Astrocyte (in vitro differentiated cells and primary cell): ENCODE data around the gene ZNF385C. TPM values are rescaled to one million over a fixed set of nuclear protein-coding genes. Genes with fewer than 3 reads are reported as not detected.

Experiments used
- DNase-seq: peaks from one replicate; pipeline ENCODE4 v3.0.0-alpha.2; 2010; ENCODE audit warnings: low read depth
- FAIRE-seq: peaks from 2 replicates; lab custom pipeline; 2011; peaks lifted over from hg19 to GRCh38; lab: Jason Lieb, UNC
- H2AFZ ChIP-seq: 2 replicates; pipeline ENCODE4 v1.6.0; 2012; ENCODE audit warnings: low read depth, low read length, inconsistent platforms
- H3K27ac ChIP-seq: 2 replicates; pipeline ENCODE4 v1.5.1; 2011; ENCODE audit warnings: low read depth, low read length, inconsistent platforms
- H3K27me3 ChIP-seq: 2 replicates; pipeline ENCODE4 v1.6.0; 2011; ENCODE audit warnings: low read length, inconsistent platforms; ENCODE audit not compliant: insufficient read depth
- H3K36me3 ChIP-seq: 2 replicates; pipeline ENCODE4 v1.5.1; 2011; ENCODE audit warnings: low read length, inconsistent platforms; ENCODE audit not compliant: insufficient read depth
- H3K4me1 ChIP-seq: 2 replicates; pipeline ENCODE4 v1.5.1; 2011; ENCODE audit warnings: low read length, inconsistent platforms; ENCODE audit not compliant: insufficient read depth
- H3K4me2 ChIP-seq: 2 replicates; pipeline ENCODE4 v1.6.0; 2012; ENCODE audit warnings: low read length, inconsistent platforms
- H3K4me3 ChIP-seq: 2 replicates; pipeline ENCODE4 v1.5.1; 2011; ENCODE audit warnings: low read depth, mild to moderate bottlenecking, low read length, inconsistent platforms; ENCODE audit not compliant: insufficient read depth
- H3K79me2 ChIP-seq: 2 replicates; pipeline ENCODE4 v1.6.0; 2012; ENCODE audit warnings: mild to moderate bottlenecking, low read length, inconsistent platforms; ENCODE audit not compliant: insufficient read depth
- H3K9ac ChIP-seq: 2 replicates; pipeline ENCODE4 v1.6.0; 2012; ENCODE audit warnings: mild to moderate bottlenecking, low read length, inconsistent platforms
- H3K9me3 ChIP-seq: 2 replicates; pipeline ENCODE4 v1.5.1; 2012; ENCODE audit warnings: low read depth, mild to moderate bottlenecking, low read length, inconsistent platforms; ENCODE audit not compliant: insufficient read depth
- H4K20me1 ChIP-seq: 2 replicates; pipeline ENCODE4 v1.6.0; 2012; ENCODE audit warnings: low read length, inconsistent platforms; ENCODE audit not compliant: insufficient read depth
- H3K27ac Mint-ChIP-seq: one replicate; pipeline ENCODE4 v1.8.0; 2021; ENCODE audit warnings: mild to moderate bottlenecking, mixed read lengths; ENCODE audit not compliant: unreplicated experiment
- H3K27me3 Mint-ChIP-seq: one replicate; pipeline ENCODE4 v1.8.0; 2021; ENCODE audit warnings: low read depth, mixed read lengths; ENCODE audit not compliant: unreplicated experiment
- H3K36me3 Mint-ChIP-seq: one replicate; pipeline ENCODE4 v1.8.0; 2021; ENCODE audit warnings: low read depth, mixed read lengths; ENCODE audit not compliant: unreplicated experiment
- H3K4me1 Mint-ChIP-seq: one replicate; pipeline ENCODE4 v1.8.0; 2021; ENCODE audit warnings: low read depth, mixed read lengths; ENCODE audit not compliant: unreplicated experiment
- H3K4me3 Mint-ChIP-seq: one replicate; pipeline ENCODE4 v1.8.0; 2021; ENCODE audit warnings: mild to moderate bottlenecking, moderate library complexity, mixed read lengths; ENCODE audit not compliant: unreplicated experiment
- H3K9me3 Mint-ChIP-seq: one replicate; pipeline ENCODE4 v1.8.0; 2021; ENCODE audit warnings: mild to moderate bottlenecking, mixed read lengths; ENCODE audit not compliant: unreplicated experiment
- EZH2 ChIP-seq: IDR thresholded peaks from 2 replicates; pipeline ENCODE4 v1.6.1; 2012; ENCODE audit warnings: mild to moderate bottlenecking, low read length, inconsistent platforms; ENCODE audit not compliant: insufficient read depth
- total RNA-seq: library from RNA; stranded (reverse); gene quantifications from 2 replicates; pipeline ENCODE4 v1.2.1, GENCODE V29; 2021
- TF ChIP-seq, protein P1 (sequence below): IDR thresholded peaks from 2 replicates; pipeline ENCODE4 v1.5.1; 2011; ENCODE audit warnings: low read depth, mild to moderate bottlenecking, inconsistent platforms, low read length, moderate library complexity; ENCODE audit not compliant: insufficient read depth

The ZNF385C gene
- total RNA-seq, 1 donor from 2014 or later = 0.39 TPM

DNA sequence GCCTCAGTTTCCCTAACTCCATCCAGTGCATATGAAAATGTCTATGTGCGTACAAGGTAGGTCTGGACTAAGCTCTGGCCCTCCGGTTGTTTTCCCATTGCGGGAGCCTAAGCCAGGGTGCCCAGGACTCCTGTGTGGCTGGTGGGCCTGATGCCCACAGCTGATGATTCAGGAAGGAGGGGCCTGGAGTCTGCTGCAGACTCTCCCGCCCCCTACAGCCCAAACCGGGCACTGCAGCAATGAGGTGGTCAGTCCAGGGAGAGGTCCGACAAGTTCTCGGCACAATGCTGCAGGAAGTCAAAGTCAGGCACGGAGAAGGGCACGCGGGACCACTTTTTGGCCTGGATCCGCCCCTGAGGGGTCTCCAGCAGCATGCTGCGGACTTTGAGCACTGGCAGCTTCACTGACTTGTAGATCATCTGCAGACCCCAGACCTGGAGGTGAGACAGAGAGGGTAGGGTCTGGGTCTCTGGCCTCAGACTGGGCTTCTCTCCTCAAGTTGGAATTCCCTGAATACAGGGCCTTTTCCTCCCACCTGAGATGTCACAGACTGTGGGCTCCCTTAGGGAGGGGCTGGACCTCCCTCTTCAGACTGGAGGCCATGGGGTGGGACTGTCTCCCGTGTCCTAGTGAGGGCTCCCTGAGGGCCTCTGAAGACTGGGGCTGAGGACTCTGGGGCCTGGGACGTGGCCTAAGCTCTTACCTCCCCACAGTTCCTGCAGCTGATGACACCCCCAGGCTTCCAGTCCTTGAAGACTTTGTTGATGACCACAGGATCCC, 3.4 kb upstream of the ZNF385C start:
- Mint-ChIP-seq H3K27ac (no peak overlapping the region), H3K4me1 (no peaks in the 10 kb centered on the region), H3K27me3 (peaks cover 46% of the 10 kb centered on the region), H3K9me3 (no peaks in the 10 kb centered on the region), H3K4me3 (peak overlapping the region; percentile 14), H3K36me3 (peaks cover 7% of the 10 kb centered on the region)
- Histone ChIP-seq H4K20me1 (no peaks in the 10 kb centered on the region), H3K4me2 (peak overlapping the region; percentile 43), H2AFZ (peak overlapping the region; percentile 67), H3K4me3 (no peak overlapping the region), H3K9ac (peak overlapping the region; percentile 18), H3K79me2 (no peaks in the 10 kb centered on the region), H3K4me1 (no peaks in the 10 kb centered on the region), H3K27ac (no peak overlapping the region), H3K36me3 (no peaks in the 10 kb centered on the region), H3K27me3 (peaks cover 18% of the 10 kb centered on the region), H3K9me3 (no peaks in the 10 kb centered on the region)
- TF ChIP-seq, protein P1, sequence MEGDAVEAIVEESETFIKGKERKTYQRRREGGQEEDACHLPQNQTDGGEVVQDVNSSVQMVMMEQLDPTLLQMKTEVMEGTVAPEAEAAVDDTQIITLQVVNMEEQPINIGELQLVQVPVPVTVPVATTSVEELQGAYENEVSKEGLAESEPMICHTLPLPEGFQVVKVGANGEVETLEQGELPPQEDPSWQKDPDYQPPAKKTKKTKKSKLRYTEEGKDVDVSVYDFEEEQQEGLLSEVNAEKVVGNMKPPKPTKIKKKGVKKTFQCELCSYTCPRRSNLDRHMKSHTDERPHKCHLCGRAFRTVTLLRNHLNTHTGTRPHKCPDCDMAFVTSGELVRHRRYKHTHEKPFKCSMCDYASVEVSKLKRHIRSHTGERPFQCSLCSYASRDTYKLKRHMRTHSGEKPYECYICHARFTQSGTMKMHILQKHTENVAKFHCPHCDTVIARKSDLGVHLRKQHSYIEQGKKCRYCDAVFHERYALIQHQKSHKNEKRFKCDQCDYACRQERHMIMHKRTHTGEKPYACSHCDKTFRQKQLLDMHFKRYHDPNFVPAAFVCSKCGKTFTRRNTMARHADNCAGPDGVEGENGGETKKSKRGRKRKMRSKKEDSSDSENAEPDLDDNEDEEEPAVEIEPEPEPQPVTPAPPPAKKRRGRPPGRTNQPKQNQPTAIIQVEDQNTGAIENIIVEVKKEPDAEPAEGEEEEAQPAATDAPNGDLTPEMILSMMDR = peak; percentile 83
- no peak for TF ChIP-seq EZH2
- no peak for FAIRE-seq
- DNase-seq = peak; percentile 22

DNA sequence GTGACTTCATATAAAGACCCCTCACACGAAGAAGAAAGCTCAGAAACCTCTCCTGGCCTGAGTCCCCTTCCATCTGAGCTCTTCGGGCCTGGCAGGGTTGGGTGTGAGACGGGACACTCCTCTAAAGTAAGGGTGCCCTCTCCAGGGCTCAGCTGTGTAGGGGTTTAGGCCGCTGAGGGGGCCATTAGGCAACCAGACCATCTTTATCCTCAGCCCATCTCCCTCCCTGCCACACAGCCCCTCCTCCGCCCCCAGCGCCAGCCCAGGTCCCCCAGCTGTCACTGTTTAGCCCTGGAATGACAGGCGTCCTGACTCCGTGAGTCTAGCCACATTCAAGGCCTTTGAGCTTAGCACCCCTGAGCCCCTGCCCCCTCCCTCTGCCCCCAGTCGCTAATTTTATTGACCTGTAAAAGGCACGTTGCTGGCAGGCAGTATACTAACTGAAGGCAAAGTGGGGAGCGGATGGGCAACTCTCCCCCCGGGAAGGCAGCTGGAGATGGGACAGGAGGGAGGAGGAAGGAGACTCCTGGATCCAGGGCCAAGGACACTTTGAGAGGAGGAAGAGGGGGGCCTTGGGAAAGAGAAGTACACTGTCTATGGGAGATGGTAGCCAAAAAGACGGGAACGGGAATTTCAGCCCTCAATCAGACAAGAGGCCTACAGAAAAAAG, 592 bp upstream of the ZNF385C start:
- H3K9me3 ChIP-seq = no peaks in the 10 kb centered on the region
- no peak overlapping the region for H2AFZ ChIP-seq
- Mint-ChIP-seq H3K4me1 (no peaks in the 10 kb centered on the region), H3K9me3 (no peaks in the 10 kb centered on the region), H3K27ac (no peak overlapping the region), H3K4me3 (peak overlapping the region; percentile 40), H3K36me3 (no peaks in the 10 kb centered on the region), H3K27me3 (peaks cover 57% of the 10 kb centered on the region)
- no peaks in the 10 kb centered on the region for H3K4me1 ChIP-seq
- H3K27me3 ChIP-seq = peaks cover 24% of the 10 kb centered on the region
- H4K20me1 ChIP-seq = no peaks in the 10 kb centered on the region
- TF ChIP-seq EZH2 = no peak
- TF ChIP-seq, protein P1 = no peak
- H3K36me3 ChIP-seq = no peaks in the 10 kb centered on the region
- no peak for FAIRE-seq
- no peak overlapping the region for H3K4me3 ChIP-seq
- no peak overlapping the region for H3K27ac ChIP-seq
- H3K4me2 ChIP-seq = no peak overlapping the region
- no peaks in the 10 kb centered on the region for H3K79me2 ChIP-seq
- H3K9ac ChIP-seq = no peak overlapping the region
- DNase-seq = no peak
